Endothelial cell of umbilical vein (primary cell): Measurements from ENCODE around the gene ADGRD1. TPM values are rescaled to one million over a fixed set of nuclear protein-coding genes. Genes with fewer than 3 reads are reported as not detected.

Source experiments
- BruUV-seq: library from RNA; stranded (reverse); fragments of 400-500 nt; replicated peaks from 2 replicates; lab custom pipeline; 2021; lab: Mats Ljungman, UMichigan
- CTCF ChIA-PET: fragments of 300-600, 350-600 bp; sonication (Branson Sonifier 250); formaldehyde crosslinking; loops from one replicate; lab custom pipeline; 2021; ENCODE audit warnings: antibody characterized with exemption, inconsistent platforms; lab: Charles Lee
- POLR2A ChIA-PET: fragments of 300-600, 350-600 bp; sonication (Branson Sonifier 250); formaldehyde crosslinking; loops from one replicate; lab custom pipeline; 2021; ENCODE audit warnings: antibody characterized with exemption, inconsistent platforms; lab: Charles Lee
- DNase-seq: peaks from one replicate; pipeline ENCODE4 v3.0.0-alpha.2; 2011; ENCODE audit warnings: low read depth, low spot score
- FAIRE-seq: peaks from 2 replicates; lab custom pipeline; 2011; peaks lifted over from hg19 to GRCh38; lab: Jason Lieb, UNC
- H2AFZ ChIP-seq: 2 replicates; pipeline ENCODE4 v1.6.0; 2012; ENCODE audit warnings: low read depth, low read length, control low read depth, inconsistent platforms
- H3K27ac ChIP-seq: 2 replicates; pipeline ENCODE4 v1.5.1; 2011; ENCODE audit warnings: low read depth, mild to moderate bottlenecking, control low read depth, low read length, moderate library complexity; ENCODE audit not compliant: insufficient read depth
- H3K27me3 ChIP-seq, 2 experiments: 2 replicates each; pipeline versions ENCODE4 v1.6.0 to v1.6.1; 2011; ENCODE audit warnings: low read length in 2 of 2, mixed read lengths in 1 of 2; ENCODE audit not compliant: control insufficient read depth in 2 of 2, insufficient read depth in 2 of 2
- H3K36me3 ChIP-seq, 2 experiments: 2 replicates in 1 of 2; 3 replicates in 1 of 2; pipeline ENCODE4 v1.5.1; 2011; ENCODE audit warnings: low read length in 2 of 2, mild to moderate bottlenecking in 1 of 2, moderate library complexity in 1 of 2; ENCODE audit not compliant: control insufficient read depth in 2 of 2, insufficient read depth in 2 of 2; ENCODE audit errors: extremely low read depth in 1 of 2
- H3K4me1 ChIP-seq: 3 replicates; pipeline ENCODE4 v1.5.1; 2011; ENCODE audit warnings: mild to moderate bottlenecking, low read length; ENCODE audit not compliant: control insufficient read depth, insufficient read depth; ENCODE audit errors: extremely low read depth
- H3K4me2 ChIP-seq: 2 replicates; pipeline ENCODE4 v1.6.1; 2011; ENCODE audit warnings: low read length, control low read depth, mixed read lengths; ENCODE audit not compliant: insufficient read depth
- H3K4me3 ChIP-seq, 3 experiments: fragments of 200-600 bp in 1 of 3; sonication (generic), shearing (Covaris generic) in 1 of 3; replicated peaks in 1 of 3; 2 replicates each; pipeline ENCODE4 v1.5.1; 2011 to 2016; ENCODE audit warnings: control low read depth in 3 of 3, low read length in 3 of 3, mild to moderate bottlenecking in 2 of 3, inconsistent platforms in 1 of 3, low read depth in 1 of 3, moderate library complexity in 1 of 3; ENCODE audit not compliant: insufficient read depth in 1 of 3
- H3K79me2 ChIP-seq: 2 replicates; pipeline ENCODE4 v1.6.0; 2012; ENCODE audit warnings: low read length, inconsistent platforms; ENCODE audit not compliant: control insufficient read depth, insufficient read depth
- H3K9ac ChIP-seq: replicated peaks from 2 replicates; pipeline ENCODE3; 2011; ENCODE audit warnings: low read length, control low read depth; ENCODE audit not compliant: insufficient read depth; ENCODE audit errors: extremely low read depth
- H3K9me1 ChIP-seq: replicated peaks from 3 replicates; pipeline ENCODE4 v1.6.0; 2011; ENCODE audit warnings: mild to moderate bottlenecking, low read length; ENCODE audit not compliant: control insufficient read depth, insufficient read depth; ENCODE audit errors: extremely low read depth
- H3K9me3 ChIP-seq: replicated peaks from 2 replicates; pipeline ENCODE4 v1.5.1; 2012; ENCODE audit warnings: low read length, inconsistent platforms; ENCODE audit not compliant: control insufficient read depth, insufficient read depth
- H4K20me1 ChIP-seq: replicated peaks from 2 replicates; pipeline ENCODE3; 2011; ENCODE audit warnings: mild to moderate bottlenecking, low read length; ENCODE audit not compliant: control insufficient read depth, insufficient read depth; ENCODE audit errors: extremely low read depth
- CTCF ChIP-seq, 2 donors: IDR thresholded peaks; 1 replicate in 1 of 2; 2 replicates in 1 of 2; pipeline ENCODE4 v1.5.1; 2011; ENCODE audit warnings: low read length in 2 of 2, mild to moderate bottlenecking in 2 of 2, moderate library complexity in 2 of 2, control low read depth in 1 of 2, inconsistent platforms in 1 of 2, low read depth in 1 of 2; ENCODE audit not compliant: insufficient read depth in 1 of 2; ENCODE audit errors: extremely low read depth in 1 of 2
- EZH2 ChIP-seq: IDR thresholded peaks from 2 replicates; pipeline ENCODE4 v1.6.1; 2012; ENCODE audit warnings: borderline replicate concordance, low read depth, mild to moderate bottlenecking, moderate library complexity, low read length, inconsistent platforms; ENCODE audit not compliant: severe bottlenecking
- FOS ChIP-seq: IDR thresholded peaks from 2 replicates; pipeline ENCODE4 v1.6.1; 2011; ENCODE audit warnings: mild to moderate bottlenecking, low read length, moderate library complexity, borderline replicate concordance; ENCODE audit not compliant: insufficient read depth
- GATA2 ChIP-seq: IDR thresholded peaks from 2 replicates; pipeline ENCODE4 v1.7.0; 2011; ENCODE audit warnings: low read depth, mild to moderate bottlenecking, moderate library complexity, mixed read lengths, low read length; ENCODE audit not compliant: insufficient read length, insufficient read depth
- JUN ChIP-seq: IDR thresholded peaks from 2 replicates; pipeline ENCODE4 v1.6.1; 2011; ENCODE audit warnings: borderline replicate concordance, low read depth; ENCODE audit not compliant: insufficient read length, insufficient read depth
- MAX ChIP-seq: IDR thresholded peaks from 2 replicates; pipeline ENCODE4 v1.6.1; 2011; ENCODE audit not compliant: insufficient read depth, insufficient read length
- MYC ChIP-seq: IDR thresholded peaks from one replicate; pipeline ENCODE4 v1.6.1; 2011; ENCODE audit warnings: mild to moderate bottlenecking, low read depth, low read length
- POLR2A ChIP-seq: IDR thresholded peaks from 2 replicates; pipeline ENCODE4 v1.6.1; 2012; ENCODE audit warnings: low read depth, mild to moderate bottlenecking, control low read depth, low read length
- POLR2AphosphoS5 ChIP-seq: IDR thresholded peaks from 2 replicates; pipeline ENCODE4 v1.6.1; 2012; ENCODE audit warnings: low read depth, mild to moderate bottlenecking, control low read depth, low read length, moderate library complexity; ENCODE audit not compliant: insufficient read depth
- dilution Hi-C: fragments of 300-500 bp; cut with MboI; formaldehyde crosslinking; loops from one replicate; pipeline ENCODE4 v1.15.0; 2019; ENCODE audit warnings: low sequenced_read_pairs; ENCODE audit not compliant: extremely low pct_ligation_motif_present
- intact Hi-C: fragments of 100-400 bp; cut with micrococcal nuclease; formaldehyde crosslinking; loops from one replicate; pipeline ENCODE4 v1.10.0; 2022
- polyA plus RNA-seq, 4 experiments: library from polyadenylated mRNA; depleted of rRNA in 3 of 4; stranded (reverse) in 3 of 4; unstranded in 1 of 4; fragments of >200 nt; gene quantifications; 2 replicates each; pipeline versions ENCODE4 v1.2.1 to v1.2.3, GENCODE V29; 2011 to 2012; ENCODE audit warnings: missing spikeins in 1 of 4
- total RNA-seq: library from RNA; stranded (reverse); gene quantifications from 2 replicates; pipeline ENCODE4 v1.2.3, GENCODE V29; 2021

Gene ADGRD1
- total and polyA plus RNA-seq, 2 donors (not counting 3 experiments of a cell fraction or from before 2014, with no cell fraction given), result 0.07 TPM; not detected in 1

- no peak overlapping the region for H3K27ac ChIP-seq
- FAIRE-seq (no peak), DNase-seq (no peak)
- H3K4me1 ChIP-seq, result no peaks in the 10 kb centered on the region
- no peak overlapping the region for H3K4me3 ChIP-seq
- dilution Hi-C loops, result no loop called here
- no peak overlapping the region for H2AFZ ChIP-seq
- no peaks in the 10 kb centered on the region for H3K9me3 ChIP-seq
- CTCF ChIA-PET, result interaction anchor here (3.9 kb wide), 1 partner anchor 724 kb away, joined by 29 read pairs; no protein-coding TSS in a partner anchor
- intact Hi-C loops, result no loop called here
- no peaks in the 10 kb centered on the region for H3K27me3 ChIP-seq
- TF ChIP-seq MAX (no peak), FOS (no peak), JUN (no peak), POLR2AphosphoS5 (no peak), EZH2 (no peak), GATA2 (no peak)
- no peak overlapping the region for H3K9ac ChIP-seq
- POLR2A ChIA-PET, result no interaction called here
- H3K4me2 ChIP-seq, result no peak overlapping the region
- no peaks in the 10 kb centered on the region for H3K79me2 ChIP-seq
- H3K9me1 ChIP-seq, result no peaks in the 10 kb centered on the region
- H4K20me1 ChIP-seq, result no peaks in the 10 kb centered on the region
- no peaks in the 10 kb centered on the region for H3K36me3 ChIP-seq
- no TSS peak for BruUV-seq
These were observed 152.1 kb downstream of the ADGRD1 start for GRCh38 chr12:131105736-131106348.

GRCh38 chr12:131106349-131106941 lies 152.7 kb downstream of the ADGRD1 start:
- H3K9me3 ChIP-seq, result no peaks in the 10 kb centered on the region
- intact Hi-C loops (no loop called here), dilution Hi-C loops (no loop called here)
- CTCF ChIA-PET, result interaction anchor here (3.9 kb wide), 1 partner anchor 723 kb away, joined by 29 read pairs; no protein-coding TSS in a partner anchor
- no peak overlapping the region for H3K27ac ChIP-seq
- no peaks in the 10 kb centered on the region for H3K9me1 ChIP-seq
- H4K20me1 ChIP-seq, result no peaks in the 10 kb centered on the region
- no peaks in the 10 kb centered on the region for H3K36me3 ChIP-seq
- H3K27me3 ChIP-seq, result no peaks in the 10 kb centered on the region
- no peak for FAIRE-seq
- POLR2A ChIA-PET, result no interaction called here
- no peaks in the 10 kb centered on the region for H3K4me1 ChIP-seq
- BruUV-seq, result no TSS peak
- no peak overlapping the region for H3K4me2 ChIP-seq
- H2AFZ ChIP-seq, result no peak overlapping the region
- no peak for TF ChIP-seq MYC
- no peak for TF ChIP-seq JUN
- TF ChIP-seq POLR2AphosphoS5, result no peak
- no peak for TF ChIP-seq EZH2
- no peak for TF ChIP-seq POLR2A
- TF ChIP-seq FOS, result no peak
- no peak for TF ChIP-seq CTCF (IDR thresholded peaks at IDR 0.05; ENCODE audit: extremely low read depth in 1 of 2, insufficient read depth in 1 of 2, low read depth in 1 of 2, low read length in 2 of 2)
- TF ChIP-seq GATA2, result no peak
- TF ChIP-seq MAX, result no peak
- no peak overlapping the region for H3K4me3 ChIP-seq
- no peak for DNase-seq
- H3K9ac ChIP-seq, result no peak overlapping the region
- H3K79me2 ChIP-seq, result no peaks in the 10 kb centered on the region
